GM19193 (cell line): ENCODE results near the gene GRM1.

Experiments used
- POLR2A ChIP-seq: IDR thresholded peaks from 4 replicates; pipeline ENCODE4 v1.6.1; 2011; ENCODE audit not compliant: insufficient read depth, insufficient read length; ENCODE audit errors: extremely low read depth

GRM1 gene

DNA sequence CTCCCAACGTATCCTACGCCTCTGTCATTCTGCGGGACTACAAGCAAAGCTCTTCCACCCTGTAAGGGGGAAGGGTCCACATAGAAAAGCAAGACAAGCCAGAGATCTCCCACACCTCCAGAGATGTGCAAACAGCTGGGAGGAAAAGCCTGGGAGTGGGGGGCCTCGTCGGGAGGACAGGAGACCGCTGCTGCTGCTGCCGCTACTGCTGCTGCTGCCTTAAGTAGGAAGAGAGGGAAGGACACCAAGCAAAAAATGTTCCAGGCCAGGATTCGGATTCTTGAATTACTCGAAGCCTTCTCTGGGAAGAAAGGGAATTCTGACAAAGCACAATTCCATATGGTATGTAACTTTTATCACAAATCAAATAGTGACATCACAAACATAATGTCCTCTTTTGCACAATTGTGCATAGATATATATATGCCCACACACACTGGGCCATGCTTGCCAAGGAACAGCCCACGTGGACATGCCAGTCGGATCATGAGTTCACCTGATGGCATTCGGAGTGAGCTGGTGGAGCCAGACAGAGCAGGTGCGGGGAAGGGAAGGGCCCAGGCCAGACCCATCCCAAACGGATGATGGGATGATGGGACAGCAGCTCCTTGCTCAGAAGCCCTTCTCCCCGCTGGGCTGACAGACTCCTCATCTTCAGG lies 406.0 kb downstream of the GRM1 start:
- TF ChIP-seq POLR2A: no peak

DNA sequence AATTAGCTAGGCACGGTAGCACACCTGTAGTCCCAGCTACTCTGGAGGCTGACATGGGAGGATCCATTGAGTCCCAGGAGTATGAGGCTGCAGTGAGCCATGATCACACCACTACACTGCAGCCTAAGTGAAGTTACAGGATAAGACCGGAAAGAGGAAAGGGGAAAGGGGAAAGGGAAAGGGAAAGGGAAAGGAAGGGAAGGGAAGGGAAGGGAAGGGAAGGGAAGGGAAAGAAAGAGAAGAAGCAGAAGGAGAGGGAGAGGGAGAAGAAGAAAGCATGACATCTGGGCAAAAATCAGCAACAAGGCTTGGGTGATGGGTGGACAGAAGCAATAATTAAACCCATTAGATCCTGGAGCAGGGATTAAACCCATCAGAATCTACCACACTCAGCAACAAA lies 413.0 kb downstream of the GRM1 start:
- no peak for TF ChIP-seq POLR2A

DNA sequence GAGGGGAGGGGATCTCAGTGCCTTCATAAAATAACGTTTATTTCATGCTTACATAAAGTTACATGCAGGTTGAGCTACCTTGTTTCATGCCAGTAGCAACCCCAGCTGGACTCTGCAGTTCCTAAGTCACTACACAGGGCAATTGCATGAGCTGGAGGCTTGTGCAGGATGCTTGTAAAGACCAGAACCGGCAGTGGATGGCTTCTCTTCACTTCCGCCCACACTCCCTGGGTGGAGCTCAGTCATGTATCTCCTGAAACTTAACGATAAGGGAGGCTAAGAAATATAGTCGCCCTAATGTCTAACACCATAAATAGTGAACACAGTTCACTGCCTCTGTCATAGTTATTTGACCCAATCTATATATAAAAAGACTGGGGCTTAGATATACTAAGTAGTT lies 415.3 kb downstream of the GRM1 start:
- TF ChIP-seq POLR2A: no peak

- TF ChIP-seq POLR2A: no peak
Measured at GRCh38 chr6:146445233-146445632, 416.4 kb downstream of the GRM1 start.

GRCh38 chr6:146456886-146457285 lies 428.0 kb downstream of the GRM1 start:
- TF ChIP-seq POLR2A: no peak

DNA sequence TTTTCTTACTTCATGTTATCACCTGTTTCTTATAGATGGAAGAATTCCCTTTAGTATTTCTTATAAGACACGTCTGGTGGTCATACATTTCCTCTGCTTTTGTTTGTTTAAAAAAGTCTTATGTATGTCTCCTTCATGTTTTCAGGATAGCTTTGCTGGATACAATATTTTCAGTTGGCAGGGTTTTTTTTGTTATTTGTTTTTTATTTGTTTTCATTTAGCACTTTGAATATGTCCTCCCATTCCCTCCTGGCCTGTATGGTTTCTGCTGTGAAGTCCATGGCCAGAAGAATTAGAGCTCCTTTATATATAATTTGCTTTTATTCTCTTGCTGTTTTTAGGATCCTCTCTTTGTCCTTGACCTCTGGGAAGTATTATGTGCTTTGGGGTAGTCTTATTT lies 432.1 kb downstream of the GRM1 start:
- no peak for TF ChIP-seq POLR2A

DNA sequence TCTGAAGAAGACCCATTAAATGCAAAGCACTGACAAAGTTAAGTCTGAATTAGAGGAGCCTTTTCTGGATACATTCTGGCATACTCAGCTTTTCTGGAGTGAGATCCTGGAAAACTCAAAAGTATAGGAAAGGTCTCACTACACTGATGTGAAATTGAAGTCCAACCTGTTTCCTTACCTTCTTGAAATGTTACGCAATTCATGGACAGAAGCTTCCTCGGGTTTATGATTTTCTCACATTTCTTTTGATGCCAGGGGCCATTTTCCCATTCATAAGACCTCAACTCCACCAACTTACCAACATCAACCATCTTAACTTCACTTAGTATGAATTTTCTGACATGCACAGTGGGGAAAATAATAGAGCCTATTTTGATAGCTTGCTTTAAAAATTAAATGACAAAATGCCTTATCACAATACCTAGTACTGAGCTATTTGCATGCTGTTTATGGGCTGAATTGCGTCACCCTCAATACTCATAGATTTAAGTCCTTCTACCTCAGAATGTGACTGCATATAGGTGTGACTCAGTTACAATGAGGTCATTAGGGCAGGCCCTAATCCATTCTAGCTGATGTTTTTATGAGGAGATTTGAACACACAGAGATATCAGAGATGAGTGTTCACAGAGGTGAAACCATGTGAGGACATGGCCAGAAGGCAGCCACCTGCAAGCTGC lies 441.4 kb downstream of the GRM1 start:
- TF ChIP-seq POLR2A: no peak

DNA sequence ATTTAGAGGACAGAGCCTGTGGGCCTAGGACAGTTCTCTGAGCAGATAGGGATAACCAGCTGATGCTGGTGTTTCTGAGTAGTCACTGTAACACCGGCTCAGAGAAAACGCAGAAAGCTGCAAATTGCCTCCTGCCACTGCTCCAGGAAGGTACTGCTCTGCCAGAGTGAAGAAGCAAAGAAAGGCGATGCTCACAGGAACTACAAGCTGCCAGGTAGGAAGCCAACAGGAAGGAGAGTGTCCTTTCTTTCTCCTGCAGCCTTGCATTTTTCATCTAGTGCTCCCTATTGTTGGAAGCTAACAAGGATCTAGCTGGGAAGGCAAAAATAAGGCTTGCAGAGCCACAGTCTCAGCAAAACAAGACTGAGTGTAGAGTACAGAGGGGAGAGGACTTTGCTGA lies 444.1 kb downstream of the GRM1 start:
- TF ChIP-seq POLR2A: no peak

DNA sequence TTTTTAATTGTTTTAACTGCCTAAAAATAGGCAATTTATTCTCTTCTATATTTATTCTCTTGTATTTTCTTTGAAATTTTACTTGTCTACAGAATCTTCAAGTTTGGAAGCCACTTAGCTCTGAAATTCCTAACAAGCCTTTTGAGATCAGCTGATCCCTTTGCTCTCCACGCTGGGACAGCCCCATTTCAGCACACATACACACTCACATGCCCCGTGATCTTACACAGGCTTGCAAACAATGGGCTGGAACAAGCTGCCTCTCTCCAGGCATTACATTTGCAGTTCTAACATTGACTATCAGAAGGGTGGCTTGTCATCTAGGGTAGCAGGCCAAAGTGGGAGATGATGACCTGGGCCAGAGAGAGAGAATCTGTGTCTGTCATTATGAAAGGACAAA lies 452.7 kb downstream of the GRM1 start:
- no peak for TF ChIP-seq POLR2A

- TF ChIP-seq POLR2A: no peak
Measured at GRCh38 chr6:146484411-146484810, 455.5 kb downstream of the GRM1 start.
